A204.1 (cell line): ENCODE results near the gene MEST.
"Not testable (repeated sequence)": the region's sequence is repeated elsewhere in the genome, so short reads cannot be mapped to it uniquely, and the experiment has no call there.

ENCODE experiments used
- FAIRE-seq: peaks from 2 replicates; lab custom pipeline; 2012; peaks lifted over from hg19 to GRCh38; lab: Jason Lieb, UNC

MEST gene

DNA sequence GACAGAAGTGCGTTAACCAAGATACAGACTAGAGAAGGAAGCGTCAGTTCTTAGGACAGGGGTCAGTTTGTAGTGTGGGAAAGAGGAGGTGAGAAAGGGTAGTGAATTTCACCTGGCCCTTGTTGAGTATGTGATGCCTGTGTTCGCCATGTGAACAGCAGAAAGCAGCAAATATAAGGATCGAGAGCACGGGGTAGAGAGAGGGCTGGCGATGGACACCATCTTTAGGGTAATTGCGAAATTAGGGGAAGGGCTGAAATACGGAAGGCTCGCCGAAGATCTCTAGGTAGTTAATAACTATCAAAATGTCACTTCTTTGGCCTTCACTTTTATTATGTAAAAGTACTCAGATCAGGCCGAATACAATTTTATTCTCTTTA, 6.2 kb upstream of the MEST start:
- FAIRE-seq: no peak

DNA sequence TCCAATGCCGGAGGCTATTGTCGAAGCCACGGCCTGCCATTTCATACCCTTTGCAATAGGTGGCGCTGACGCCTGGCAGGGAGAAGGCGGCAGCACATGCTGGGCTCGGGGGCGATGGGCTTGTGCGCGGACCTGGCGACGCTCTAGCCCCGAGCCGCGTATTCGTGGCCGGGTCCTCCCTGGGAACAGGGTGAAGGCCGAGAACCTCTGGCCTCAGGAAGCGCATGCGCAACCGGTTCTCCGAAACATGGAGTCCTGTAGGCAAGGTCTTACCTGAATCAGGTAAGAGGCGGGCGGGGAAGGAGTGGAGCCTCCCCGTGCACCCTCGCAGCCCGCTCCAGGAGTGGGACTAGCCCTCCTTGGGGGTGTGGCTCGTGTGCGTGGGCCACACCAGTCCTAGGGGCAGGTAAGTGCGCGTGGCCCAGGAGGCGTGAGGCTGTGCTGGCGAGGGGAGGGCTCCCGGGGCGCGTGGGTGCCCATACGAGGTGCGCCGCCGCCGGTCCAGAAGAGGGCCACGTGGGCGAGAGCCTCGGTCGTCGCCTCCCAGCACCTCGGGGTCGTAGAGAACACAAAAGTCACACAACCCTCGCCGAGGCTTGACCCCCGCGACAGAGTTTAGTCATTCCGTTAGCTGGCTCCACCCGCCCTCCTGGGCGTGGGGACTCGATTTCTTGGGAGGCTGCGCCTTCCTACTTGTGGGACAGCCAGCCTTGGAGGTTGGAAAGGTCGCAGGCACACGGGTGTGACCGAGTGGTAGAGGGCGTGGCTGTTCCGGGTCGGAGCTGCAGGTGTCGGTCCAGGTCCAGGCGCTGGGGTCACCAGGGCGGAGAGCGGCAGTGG, 5.6 kb upstream of the MEST start:
- no peak for FAIRE-seq

DNA sequence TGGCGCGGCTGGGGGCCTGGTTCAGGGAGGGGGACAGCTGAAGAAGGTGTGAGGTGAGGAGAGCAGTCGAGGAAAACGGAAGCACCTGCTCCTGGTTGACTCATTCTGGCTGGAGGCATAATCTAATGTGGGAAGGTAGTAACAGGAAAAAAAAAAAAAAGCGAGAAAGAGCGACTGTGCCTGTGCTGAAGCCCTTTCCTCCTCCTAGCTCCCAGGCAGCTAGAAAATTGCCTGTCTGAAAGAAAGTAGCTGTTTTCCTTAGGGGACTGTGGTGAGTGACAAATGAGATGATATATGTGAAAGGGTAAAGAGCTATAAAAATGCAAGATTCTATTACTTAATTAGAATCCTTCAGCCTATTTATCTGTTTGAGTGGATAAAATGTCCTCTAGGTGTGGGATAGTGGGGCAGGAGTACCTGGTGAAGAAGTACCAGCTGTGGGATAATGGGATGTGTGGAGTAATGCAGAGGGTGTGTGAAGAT, 4.9 kb upstream of the MEST start:
- no peak for FAIRE-seq

GRCh38 chr7:130488392-130489139, 3.3 kb upstream of the MEST start:
- no peak for FAIRE-seq

GRCh38 chr7:130489140-130489983, 2.5 kb upstream of the MEST start:
- FAIRE-seq: no peak

DNA sequence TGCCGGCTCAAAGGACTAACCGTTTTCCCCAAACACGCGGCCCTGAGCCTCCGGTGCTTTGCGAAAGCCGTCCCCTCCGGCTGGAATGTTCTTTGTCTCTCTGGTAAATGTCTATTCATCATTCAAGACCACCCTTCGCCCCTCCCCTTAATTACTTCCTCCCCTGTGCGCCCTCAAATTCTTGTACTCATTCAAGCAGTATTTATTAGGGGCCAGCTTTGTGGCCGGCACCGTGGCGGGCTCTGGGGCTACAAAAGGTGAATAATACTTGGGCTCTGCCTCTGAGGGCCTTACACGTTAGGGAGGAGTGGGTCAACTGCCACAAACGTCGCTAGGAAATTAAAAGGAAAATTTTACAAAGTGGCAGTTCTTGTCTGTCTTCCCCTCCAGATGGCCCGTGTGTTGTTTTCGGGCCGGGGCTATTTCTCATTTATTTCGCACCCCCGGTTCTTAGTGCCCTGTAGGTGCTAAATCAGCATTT, 1.5 kb upstream of the MEST start:
- FAIRE-seq: no peak

DNA sequence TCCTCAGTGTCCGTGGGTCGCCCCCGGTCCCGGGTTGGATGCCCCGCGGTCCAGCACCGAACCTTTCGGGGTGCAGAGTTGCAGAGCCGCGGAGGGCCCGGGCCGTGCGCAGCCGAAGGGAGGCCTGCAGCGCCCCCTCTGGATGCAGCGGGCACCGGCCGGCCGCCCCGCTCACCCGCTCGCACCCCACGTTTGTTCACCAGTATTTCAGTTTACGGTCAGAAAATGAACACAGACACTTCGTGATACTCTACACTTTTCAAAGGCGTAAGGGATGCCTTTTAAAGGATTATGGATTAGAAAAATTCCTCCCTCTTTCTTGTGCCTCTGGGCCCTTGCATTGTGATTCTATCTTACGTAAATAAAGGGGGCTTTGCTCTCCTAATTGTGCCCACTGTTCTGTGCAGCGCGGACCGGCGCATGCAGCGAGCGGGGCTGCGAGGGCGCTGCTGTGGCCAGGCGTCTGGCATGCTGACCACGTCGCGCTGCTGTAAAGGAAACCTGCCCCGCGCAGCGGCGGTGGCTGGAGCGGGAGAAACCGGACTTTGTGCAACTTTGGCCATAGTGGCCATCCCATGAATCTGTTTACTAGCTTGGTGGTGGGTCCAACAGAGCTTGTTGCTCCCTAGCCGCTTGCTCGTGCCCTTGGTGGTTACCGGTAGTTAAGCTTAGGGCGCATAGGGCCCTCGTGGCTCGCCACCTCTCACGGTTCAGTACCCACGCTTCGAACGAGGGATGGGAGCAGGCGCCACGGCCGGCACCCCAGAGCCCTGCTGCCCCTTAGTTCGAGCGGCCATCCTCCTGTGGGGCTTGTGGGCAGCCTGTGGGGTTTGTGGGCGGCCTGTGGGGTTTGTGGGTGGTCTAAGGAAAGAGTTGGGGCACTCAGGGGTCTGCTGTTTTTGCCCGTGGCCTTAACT, 739 bp upstream of the MEST start:
- FAIRE-seq: no peak

DNA sequence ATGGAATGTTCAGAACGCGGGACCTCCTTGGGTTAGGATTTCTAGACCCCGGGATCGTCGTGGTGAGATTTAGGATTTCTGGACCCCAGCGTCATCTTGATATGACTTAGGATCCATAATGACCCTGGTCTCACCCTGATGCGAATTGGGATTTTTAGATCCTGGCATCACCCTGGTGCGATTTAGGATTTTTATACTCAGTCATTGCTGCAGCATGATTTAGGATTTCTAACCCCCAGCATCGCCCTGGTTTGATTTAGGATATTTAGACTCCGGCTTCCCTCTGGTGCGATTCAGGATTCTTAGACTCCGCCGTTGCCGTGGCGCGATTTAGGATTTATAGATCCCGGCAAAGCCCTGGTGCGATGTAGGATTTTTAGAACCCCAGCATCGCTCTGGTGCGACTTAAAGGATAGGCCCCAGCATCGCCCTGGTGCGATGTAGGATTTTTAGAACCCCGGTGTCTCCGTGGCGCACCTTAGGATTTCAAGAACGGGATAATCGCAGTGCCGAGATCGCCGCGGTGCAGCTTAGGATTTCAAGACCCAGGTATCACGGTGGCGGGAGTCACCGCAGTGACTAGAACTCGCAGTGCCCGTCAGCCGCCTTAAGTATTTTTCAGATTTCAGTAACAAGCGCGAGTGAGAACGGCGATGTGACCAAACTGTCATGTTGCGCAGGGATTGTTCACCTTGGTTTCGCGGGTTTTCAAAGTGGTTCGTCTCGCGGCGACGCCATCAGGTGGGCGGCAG, 814 bp downstream of the MEST start:
- no peak for FAIRE-seq

- no peak for FAIRE-seq
Measured at GRCh38 chr7:130493275-130493873, 1.5 kb downstream of the MEST start.

- no peak for FAIRE-seq
Measured at GRCh38 chr7:130494431-130494858, 2.6 kb downstream of the MEST start.

DNA sequence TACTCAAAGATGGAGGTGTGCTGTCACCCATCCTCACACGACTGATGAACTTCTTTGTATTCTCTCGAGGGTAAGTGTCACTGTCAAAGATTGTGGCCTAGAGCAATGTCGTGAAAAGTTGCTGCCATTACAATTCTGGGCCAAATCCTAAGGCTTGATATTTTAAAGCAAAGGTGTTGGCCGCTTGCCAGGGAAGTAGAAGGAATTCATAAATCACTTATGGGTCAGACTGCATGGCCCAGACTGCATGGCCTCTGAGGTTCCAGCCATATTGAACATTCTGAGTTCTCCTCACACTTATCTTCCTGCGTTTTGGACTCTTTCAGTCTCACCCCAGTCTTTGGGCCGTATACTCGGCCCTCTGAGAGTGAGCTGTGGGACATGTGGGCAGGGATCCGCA, 8.6 kb downstream of the MEST start:
- no peak for FAIRE-seq

GRCh38 chr7:130500910-130501309, 9.0 kb downstream of the MEST start:
- no peak for FAIRE-seq

DNA sequence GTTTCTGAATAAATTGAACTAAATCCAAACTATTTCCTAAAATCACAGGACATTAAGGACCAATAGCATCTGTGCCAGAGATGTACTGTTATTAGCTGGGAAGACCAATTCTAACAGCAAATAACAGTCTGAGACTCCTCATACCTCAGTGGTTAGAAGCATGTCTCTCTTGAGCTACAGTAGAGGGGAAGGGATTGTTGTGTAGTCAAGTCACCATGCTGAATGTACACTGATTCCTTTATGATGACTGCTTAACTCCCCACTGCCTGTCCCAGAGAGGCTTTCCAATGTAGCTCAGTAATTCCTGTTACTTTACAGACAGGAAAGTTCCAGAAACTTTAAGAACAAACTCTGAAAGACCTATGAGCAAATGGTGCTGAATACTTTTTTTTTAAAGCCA, 13.9 kb downstream of the MEST start:
- FAIRE-seq: no peak

GRCh38 chr7:130506358-130506757, 14.5 kb downstream of the MEST start:
- no peak for FAIRE-seq

DNA sequence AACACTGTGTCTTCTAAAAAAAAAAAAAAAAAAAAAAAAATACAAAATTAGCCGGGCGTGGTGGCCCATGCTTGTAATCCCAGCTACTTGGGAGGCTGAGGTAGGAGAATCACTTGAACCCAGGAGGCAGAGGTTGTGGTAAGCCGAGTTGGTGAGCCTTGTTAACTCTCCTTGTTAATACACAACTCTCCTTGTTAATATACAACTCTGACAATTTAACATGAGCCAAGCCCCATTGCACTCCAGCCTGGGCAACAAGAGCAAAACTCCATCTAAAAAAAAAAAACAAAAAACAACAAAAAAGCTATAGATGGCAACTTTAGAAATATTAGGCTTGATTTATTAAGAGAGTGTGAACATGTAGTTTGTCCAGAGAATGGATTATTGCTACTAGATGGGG, 20.2 kb downstream of the MEST start:
- FAIRE-seq: not testable (repeated sequence)

DNA sequence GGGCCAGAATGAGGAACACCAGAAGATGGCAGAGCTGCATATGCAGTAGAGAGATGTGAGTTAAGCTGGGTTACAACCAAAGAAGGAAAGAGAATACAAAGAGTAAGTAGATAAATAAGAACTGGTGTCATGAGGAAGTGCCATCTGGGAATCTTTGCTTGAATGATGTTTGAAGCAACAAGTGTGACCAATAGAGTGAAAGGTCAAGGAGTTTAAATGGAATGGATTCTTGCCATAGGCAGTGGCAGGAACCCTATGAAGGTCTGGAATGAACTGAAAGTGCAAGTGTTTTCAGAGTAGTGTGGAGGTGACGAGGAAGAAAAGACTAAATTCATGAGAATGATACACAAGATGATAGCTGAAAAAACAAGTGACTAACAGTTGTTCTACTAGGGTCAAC, 21.6 kb downstream of the MEST start:
- no peak for FAIRE-seq

DNA sequence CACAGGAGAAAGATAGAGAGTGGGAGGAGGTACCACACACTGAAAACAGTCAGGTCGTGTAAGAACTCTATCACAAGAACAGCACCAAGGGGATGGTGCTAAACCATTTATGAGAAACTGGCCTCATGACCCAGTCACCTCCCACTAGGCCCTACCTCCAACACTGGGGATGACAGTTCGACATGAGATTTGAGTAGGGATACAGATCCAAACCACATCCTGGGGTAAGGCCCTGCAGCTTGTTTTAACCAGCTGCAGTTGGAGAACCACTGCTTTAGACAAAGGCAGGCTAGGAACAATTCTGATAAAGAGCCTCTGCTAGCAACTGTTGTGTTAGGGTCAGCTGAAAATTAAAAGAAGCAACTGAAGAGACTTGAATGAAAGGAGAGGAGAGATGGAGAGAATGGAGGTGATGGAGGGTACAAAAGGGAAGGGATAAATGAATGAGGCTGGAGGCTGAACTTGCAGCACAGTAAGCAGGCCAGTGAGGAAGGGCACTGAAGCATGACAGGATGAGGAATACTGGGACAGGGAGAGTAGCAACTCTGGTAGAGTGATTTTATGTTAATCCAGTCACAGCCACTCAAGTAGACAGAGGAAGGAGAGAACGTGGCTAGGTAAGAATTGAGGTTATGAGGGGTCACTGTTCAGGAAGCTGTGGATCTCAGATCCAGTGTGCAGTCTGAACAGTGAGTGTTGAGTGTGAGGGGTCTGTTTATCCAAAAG, 23.6 kb downstream of the MEST start:
- no peak for FAIRE-seq

- FAIRE-seq: no peak
Measured at GRCh38 chr7:130521258-130521951, 29.5 kb downstream of the MEST start.
